Fibroblast of lung (primary cell): ENCODE measurements around the gene MRNIP.

Experiments used
- CTCF ChIP-seq, 2 donors: IDR thresholded peaks in 1 of 2; conservative IDR thresholded peaks in 1 of 2; 1 replicate in 1 of 2; 2 replicates in 1 of 2; pipeline ENCODE4 v1.5.1; 2011 to 2012; ENCODE audit warnings: low read length in 2 of 2, control low read depth in 1 of 2, inconsistent platforms in 1 of 2, low read depth in 1 of 2, mild to moderate bottlenecking in 1 of 2
- EZH2 ChIP-seq: IDR thresholded peaks from 2 replicates; pipeline ENCODE4 v1.5.1; 2012; ENCODE audit warnings: low read length, control low read depth, mild to moderate bottlenecking; ENCODE audit errors: missing control alignments

GRCh38 chr5:179817470-179817840, 41.2 kb downstream of the MRNIP start:
- no peak for TF ChIP-seq CTCF (conservative IDR thresholded peaks at IDR 0.05 in 1 of 2, IDR thresholded peaks at IDR 0.05 in 1 of 2; ENCODE audit: low read depth in 1 of 2, low read length in 2 of 2)
- no peak for TF ChIP-seq EZH2
